ENCODE measurements around the gene IPCEF1. TPM values are rescaled to one million over a fixed set of nuclear protein-coding genes. Genes with fewer than 3 reads are reported as not detected.
A peak's percentile ranks its signal among the peaks of the same experiment; 100 is the strongest.

IPCEF1 gene
- polyA plus RNA-seq, 1 donor from 2014 or later = 3.9 TPM

GRCh38 chr6:154156135-154156896, 200.3 kb downstream of the IPCEF1 start:
- Histone ChIP-seq H3K27ac (ENCODE audit: low read length) (no peak overlapping the region), H3K36me3 (ENCODE audit: insufficient read depth, low read length) (no peaks in the 10 kb centered on the region), H3F3A (ENCODE audit: insufficient read depth, low read length, poor library complexity, severe bottlenecking) (no peaks in the 10 kb centered on the region), H3K9me3 (ENCODE audit: low read length) (no peaks in the 10 kb centered on the region), H3K27me3 (ENCODE audit: insufficient read depth, low read depth, low read length) (no peaks in the 10 kb centered on the region), H3K79me2 (replicated peaks; ENCODE audit: insufficient read depth, low read length) (no peaks in the 10 kb centered on the region), H3K9me2 (ENCODE audit: insufficient read depth, low read length) (no peaks in the 10 kb centered on the region), H3K4me2 (ENCODE audit: low read length) (no peak overlapping the region), H3K9ac (ENCODE audit: low read length) (no peak overlapping the region), H2AFZ (ENCODE audit: low read depth, low read length) (no peak overlapping the region), H4K20me1 (ENCODE audit: insufficient read depth) (no peaks in the 10 kb centered on the region), H3K4me3 (ENCODE audit: low read length) (no peak overlapping the region)
- TF ChIP-seq SMC3 (conservative IDR thresholded peaks at IDR 0.05; ENCODE audit: poor library complexity) = no peak

- H3K4me3 ChIP-seq (ENCODE audit: low read length) = no peak overlapping the region
- no peak overlapping the region for H2AFZ ChIP-seq (ENCODE audit: low read depth, low read length)
- TF ChIP-seq RAD21 (conservative IDR thresholded peaks at IDR 0.05) (peak; percentile 92), REST (IDR thresholded peaks at IDR 0.05; ENCODE audit: borderline replicate concordance) (no peak), EZH2 (IDR thresholded peaks at IDR 0.05; ENCODE audit: borderline replicate concordance, insufficient read depth, low read length, poor library complexity, severe bottlenecking) (no peak), SMC3 (conservative IDR thresholded peaks at IDR 0.05; ENCODE audit: poor library complexity) (peak; percentile 94), CTCF (IDR thresholded peaks at IDR 0.05; ENCODE audit: poor library complexity, severe bottlenecking) (peak; percentile 84), POLR2AphosphoS5 (IDR thresholded peaks at IDR 0.05) (no peak), EP300 (conservative IDR thresholded peaks at IDR 0.05; ENCODE audit: poor library complexity, severe bottlenecking) (no peak), MXI1 (conservative IDR thresholded peaks at IDR 0.05; ENCODE audit: poor library complexity, severe bottlenecking) (no peak), TAF1 (IDR thresholded peaks at IDR 0.05; ENCODE audit: low read depth) (no peak)
- H3K36me3 ChIP-seq (ENCODE audit: insufficient read depth, low read length) = no peaks in the 10 kb centered on the region
- H3F3A ChIP-seq (ENCODE audit: insufficient read depth, low read length, poor library complexity, severe bottlenecking) = no peaks in the 10 kb centered on the region
- no peak overlapping the region for H3K27ac ChIP-seq (ENCODE audit: low read length)
- H3K9me3 ChIP-seq (ENCODE audit: low read length) = no peaks in the 10 kb centered on the region
- H3K9me2 ChIP-seq (ENCODE audit: insufficient read depth, low read length) = no peaks in the 10 kb centered on the region
- no peak overlapping the region for H3K9ac ChIP-seq (ENCODE audit: low read length)
- H3K27me3 ChIP-seq (ENCODE audit: insufficient read depth, low read depth, low read length) = no peaks in the 10 kb centered on the region
- H3K4me2 ChIP-seq (ENCODE audit: low read length) = no peak overlapping the region
- no peaks in the 10 kb centered on the region for H4K20me1 ChIP-seq (ENCODE audit: insufficient read depth)
- no peaks in the 10 kb centered on the region for H3K79me2 ChIP-seq (replicated peaks; ENCODE audit: insufficient read depth, low read length)
These were observed 202.1 kb downstream of the IPCEF1 start for GRCh38 chr6:154154389-154154967.
